ENCODE results near the gene ZNF316.

DNA sequence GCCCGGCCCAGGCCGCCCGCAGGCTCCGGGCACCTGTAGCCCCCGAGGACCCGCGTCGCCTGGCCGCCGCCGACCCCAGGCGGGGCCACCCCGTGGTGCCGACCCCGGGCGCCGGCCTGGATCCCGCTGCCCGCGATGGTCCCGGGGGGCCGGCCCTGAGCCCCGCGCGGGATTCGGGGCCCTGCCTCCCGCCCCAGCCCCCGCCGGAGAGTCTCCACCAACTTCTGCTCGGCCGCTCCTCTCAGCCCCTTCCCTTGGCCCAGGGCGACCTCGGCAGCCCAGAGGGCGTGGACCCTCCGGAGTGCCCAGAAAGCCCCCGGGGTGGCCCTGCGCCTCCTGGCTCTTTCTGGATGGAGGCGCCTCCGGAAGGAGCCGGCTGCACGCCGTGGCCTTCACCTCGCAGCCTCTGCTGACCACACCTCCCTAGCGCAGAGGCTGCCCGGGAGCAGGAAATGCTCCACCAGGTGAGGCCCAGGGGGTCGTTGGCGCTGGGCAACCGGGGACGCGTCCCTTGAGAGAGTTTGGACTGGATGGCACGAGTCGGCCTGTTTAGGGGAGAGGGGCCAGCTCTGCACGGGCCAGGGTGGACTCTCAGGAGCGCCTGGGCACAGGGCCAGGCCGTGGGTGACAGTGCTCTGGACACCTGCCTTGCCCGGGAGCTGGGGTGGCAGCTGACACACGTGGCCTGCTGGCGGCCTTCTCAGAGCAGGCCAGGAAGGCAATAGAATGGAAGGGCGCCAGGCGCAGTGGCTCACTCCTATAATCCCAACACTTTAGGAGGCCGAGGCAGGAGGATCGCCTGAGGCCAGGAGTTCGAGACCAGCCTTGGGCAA is 21.2 kb upstream of the ZNF316 start:
- TF ChIP-seq, protein P1, sequence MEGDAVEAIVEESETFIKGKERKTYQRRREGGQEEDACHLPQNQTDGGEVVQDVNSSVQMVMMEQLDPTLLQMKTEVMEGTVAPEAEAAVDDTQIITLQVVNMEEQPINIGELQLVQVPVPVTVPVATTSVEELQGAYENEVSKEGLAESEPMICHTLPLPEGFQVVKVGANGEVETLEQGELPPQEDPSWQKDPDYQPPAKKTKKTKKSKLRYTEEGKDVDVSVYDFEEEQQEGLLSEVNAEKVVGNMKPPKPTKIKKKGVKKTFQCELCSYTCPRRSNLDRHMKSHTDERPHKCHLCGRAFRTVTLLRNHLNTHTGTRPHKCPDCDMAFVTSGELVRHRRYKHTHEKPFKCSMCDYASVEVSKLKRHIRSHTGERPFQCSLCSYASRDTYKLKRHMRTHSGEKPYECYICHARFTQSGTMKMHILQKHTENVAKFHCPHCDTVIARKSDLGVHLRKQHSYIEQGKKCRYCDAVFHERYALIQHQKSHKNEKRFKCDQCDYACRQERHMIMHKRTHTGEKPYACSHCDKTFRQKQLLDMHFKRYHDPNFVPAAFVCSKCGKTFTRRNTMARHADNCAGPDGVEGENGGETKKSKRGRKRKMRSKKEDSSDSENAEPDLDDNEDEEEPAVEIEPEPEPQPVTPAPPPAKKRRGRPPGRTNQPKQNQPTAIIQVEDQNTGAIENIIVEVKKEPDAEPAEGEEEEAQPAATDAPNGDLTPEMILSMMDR (IDR thresholded peaks at IDR 0.05) = no peak
- TF ChIP-seq POLR2A (IDR thresholded peaks at IDR 0.05) = no peak

Measured in heart left ventricle (tissue), 13 donors.